HG03575 (cell line): Measurements from ENCODE around the gene MIER3.
A peak's percentile ranks its signal among the peaks of the same experiment; 100 is the strongest.

Source experiments
- ATAC-seq: cut with Tn5 transposase; IDR thresholded peaks from one replicate; pipeline ENCODE4 v1.9.1; 2021; ENCODE audit not compliant: unreplicated experiment, insufficient number of reproducible peaks, low FRiP score; ENCODE audit errors: extremely low read depth

Gene MIER3

GRCh38 chr5:56909294-56910209 lies 42.4 kb downstream of the MIER3 start, which contains the start of gene SETD9:
TSS of gene SETD9 (plus strand) at chr5:56909596. CDS start at chr5:56909646, 50 bp downstream.
- ATAC-seq = peak; percentile 66

- no peak for ATAC-seq
Measured at GRCh38 chr5:56908942-56909293, 43.0 kb downstream of the MIER3 start.

- no peak for ATAC-seq
Measured at GRCh38 chr5:56900858-56901578, 50.9 kb downstream of the MIER3 start.

- ATAC-seq = no peak
Measured at GRCh38 chr5:56900395-56900794, 51.5 kb downstream of the MIER3 start.

GRCh38 chr5:56898213-56898612 lies 53.7 kb downstream of the MIER3 start:
- no peak for ATAC-seq

GRCh38 chr5:56896763-56897162 lies 55.2 kb downstream of the MIER3 start:
- ATAC-seq = no peak

GRCh38 chr5:56893251-56893951 lies 58.5 kb downstream of the MIER3 start:
- no peak for ATAC-seq

- ATAC-seq = no peak
Measured at GRCh38 chr5:56881571-56881970, 70.4 kb downstream of the MIER3 start.

GRCh38 chr5:56876327-56876726 lies 75.6 kb downstream of the MIER3 start:
- no peak for ATAC-seq

GRCh38 chr5:56873056-56873455 lies 78.9 kb downstream of the MIER3 start:
- no peak for ATAC-seq

- no peak for ATAC-seq
Measured at GRCh38 chr5:56871777-56872176, 80.1 kb downstream of the MIER3 start.
